ENCODE results near the gene ACOT11.

- TF ChIP-seq CTCF (IDR thresholded peaks at IDR 0.05) (no peak), POLR2A (IDR thresholded peaks at IDR 0.05) (no peak)
These were observed 92.3 kb downstream of the ACOT11 start for GRCh38 chr1:54640361-54640760.

All from thyroid gland (tissue), 4 donors.